Measurements from ENCODE around the gene MYO18A.

Gene MYO18A

DNA sequence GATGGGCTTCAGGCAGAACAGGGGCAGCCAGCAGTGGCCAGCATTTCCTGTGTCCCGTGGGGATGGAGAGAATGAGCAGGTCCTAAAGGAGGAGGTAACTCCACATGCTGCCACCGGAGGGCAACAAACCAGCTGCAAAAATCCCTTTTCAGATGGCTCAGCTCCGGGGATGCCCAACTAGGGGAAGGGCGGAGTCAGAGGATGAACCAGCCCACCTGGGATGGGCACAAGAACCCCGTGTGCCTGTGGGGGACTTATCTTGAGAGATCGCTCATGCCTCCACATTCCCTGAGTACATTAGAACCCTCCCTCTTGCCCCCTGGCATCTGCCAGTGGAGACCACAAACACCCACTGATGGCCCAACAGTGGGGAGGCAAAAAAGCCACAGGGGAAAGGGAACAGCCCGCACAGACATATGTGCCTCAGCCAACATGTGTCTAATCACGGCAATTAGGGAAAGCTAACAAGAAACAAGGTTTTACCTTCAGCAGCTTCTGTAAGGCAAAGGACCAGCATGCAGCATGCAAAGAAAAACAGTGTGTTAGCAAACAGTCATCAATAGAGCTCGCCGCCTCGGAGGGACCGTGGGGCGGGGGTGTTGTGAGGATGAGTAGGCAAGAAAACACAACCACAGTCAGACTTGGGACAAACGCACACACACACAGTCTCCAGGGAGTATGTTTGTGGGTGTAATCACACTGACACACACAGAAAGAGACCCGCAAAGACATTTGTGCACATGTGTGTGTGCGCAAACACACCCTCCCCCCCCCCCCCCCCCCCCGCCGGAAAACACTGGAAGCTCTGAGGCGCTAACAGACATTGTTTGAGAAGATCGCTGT lies 64.0 kb downstream of the MYO18A start:
- Histone ChIP-seq H3K4me1 (ENCODE audit: control insufficient read depth, insufficient read depth, low read length) (no peaks in the 10 kb centered on the region; the same call in none of the 2 replicates), H3K36me3 (ENCODE audit: control insufficient read depth, insufficient read depth, low read length) (no peaks in the 10 kb centered on the region), H3K27ac (ENCODE audit: low read length) (no peak overlapping the region), H3K27me3 (ENCODE audit: control insufficient read depth, insufficient read depth, low read length) (no peaks in the 10 kb centered on the region), H3K4me3 (ENCODE audit: low read length) (no peak overlapping the region), H3K9me3 (ENCODE audit: control insufficient read depth, insufficient read depth, low read length) (no peaks in the 10 kb centered on the region)
- WGBS (ENCODE audit: insufficient coverage, insufficient read length): no CpG with 5 or more reads among the region's 20 CpGs
- peak; percentile 61 for DNase-seq (ENCODE audit: low read depth, low spot score)

DNA sequence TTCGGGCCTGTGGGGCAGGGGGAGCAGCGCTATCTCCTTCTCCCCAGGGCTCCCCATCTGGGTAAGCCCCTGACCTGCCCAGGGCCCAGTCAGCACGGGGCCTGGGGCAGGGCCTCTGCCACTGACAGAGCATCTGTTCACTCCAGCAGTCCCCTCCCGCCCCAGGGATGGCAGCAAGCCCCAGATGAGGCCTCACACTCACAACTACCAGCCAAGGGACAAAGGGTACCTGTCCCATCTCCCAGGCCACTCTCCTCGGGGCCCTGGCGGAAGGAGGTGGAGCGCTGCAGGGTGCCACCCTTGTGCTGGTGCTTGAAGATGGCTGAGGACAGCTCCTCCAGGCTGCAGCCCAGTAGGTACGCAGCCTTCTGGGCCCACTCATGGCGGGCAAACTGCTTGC lies 64.8 kb downstream of the MYO18A start:
- Histone ChIP-seq H3K27ac (ENCODE audit: low read length) (no peak overlapping the region), H3K27me3 (ENCODE audit: control insufficient read depth, insufficient read depth, low read length) (no peaks in the 10 kb centered on the region), H3K36me3 (ENCODE audit: control insufficient read depth, insufficient read depth, low read length) (no peaks in the 10 kb centered on the region), H3K4me1 (ENCODE audit: control insufficient read depth, insufficient read depth, low read length) (no peaks in the 10 kb centered on the region; the same call in none of the 2 replicates), H3K9me3 (ENCODE audit: control insufficient read depth, insufficient read depth, low read length) (no peaks in the 10 kb centered on the region), H3K4me3 (ENCODE audit: low read length) (no peak overlapping the region)
- WGBS (ENCODE audit: insufficient coverage, insufficient read length): no CpG with 5 or more reads among the region's 9 CpGs
- DNase-seq (ENCODE audit: low read depth, low spot score): no peak

DNA sequence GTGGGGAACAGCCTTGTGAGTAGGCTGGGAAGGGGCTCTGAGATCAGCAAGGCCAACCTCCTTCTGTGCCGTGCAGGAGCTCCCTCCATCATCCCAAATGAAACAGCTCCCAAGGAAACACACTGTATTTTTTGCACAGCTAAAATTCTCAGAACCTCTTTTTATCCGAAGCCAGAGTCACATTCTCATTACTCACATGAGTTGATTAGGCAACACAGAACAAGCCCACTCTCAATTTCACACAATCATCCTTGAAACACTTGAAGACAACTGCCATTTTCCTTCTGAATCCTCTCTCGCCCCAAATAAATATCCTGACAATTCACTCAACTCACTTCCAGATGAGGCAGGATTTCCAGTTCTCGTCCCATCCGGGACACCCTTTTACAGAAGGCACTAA lies 66.1 kb downstream of the MYO18A start:
- Histone ChIP-seq H3K9me3 (ENCODE audit: control insufficient read depth, insufficient read depth, low read length) (no peaks in the 10 kb centered on the region), H3K27me3 (ENCODE audit: control insufficient read depth, insufficient read depth, low read length) (no peaks in the 10 kb centered on the region), H3K4me1 (ENCODE audit: control insufficient read depth, insufficient read depth, low read length) (peaks cover 2% of the 10 kb centered on the region), H3K36me3 (ENCODE audit: control insufficient read depth, insufficient read depth, low read length) (no peaks in the 10 kb centered on the region), H3K4me3 (ENCODE audit: low read length) (no peak overlapping the region), H3K27ac (ENCODE audit: low read length) (no peak overlapping the region)
- DNase-seq (ENCODE audit: low read depth, low spot score): no peak
- no CpG with 5 or more reads among the region's 5 CpGs for WGBS (ENCODE audit: insufficient coverage, insufficient read length)

DNA sequence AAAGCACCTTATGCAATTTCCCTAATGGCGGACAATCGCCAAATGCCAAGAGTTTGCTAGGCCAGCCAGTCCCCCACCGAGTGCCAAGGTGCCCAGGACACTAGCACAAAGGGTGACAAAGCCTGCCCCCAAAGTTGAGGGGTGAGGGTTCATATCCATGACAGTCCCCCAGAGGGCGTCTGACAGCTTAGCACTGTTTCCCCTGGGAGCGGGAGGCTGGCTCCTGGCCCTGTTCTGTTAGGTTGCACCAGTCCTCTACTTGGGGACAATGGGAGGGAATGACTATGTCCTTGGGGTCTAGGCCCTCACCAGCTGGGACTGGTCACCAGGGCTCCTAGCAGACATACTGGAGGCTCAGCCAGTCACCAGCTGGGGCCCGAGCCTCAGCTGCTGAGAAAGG lies 66.9 kb downstream of the MYO18A start:
- no peaks in the 10 kb centered on the region for H3K27me3 ChIP-seq (ENCODE audit: control insufficient read depth, insufficient read depth, low read length)
- no peak overlapping the region for H3K4me3 ChIP-seq (ENCODE audit: low read length)
- no peak overlapping the region for H3K27ac ChIP-seq (ENCODE audit: low read length)
- H3K9me3 ChIP-seq (ENCODE audit: control insufficient read depth, insufficient read depth, low read length): no peaks in the 10 kb centered on the region
- WGBS (ENCODE audit: insufficient coverage, insufficient read length): no CpG with 5 or more reads among the region's 6 CpGs
- H3K4me1 ChIP-seq (ENCODE audit: control insufficient read depth, insufficient read depth, low read length): peaks cover 2% of the 10 kb centered on the region
- DNase-seq (ENCODE audit: low read depth, low spot score): no peak
- no peaks in the 10 kb centered on the region for H3K36me3 ChIP-seq (ENCODE audit: control insufficient read depth, insufficient read depth, low read length)

DNA sequence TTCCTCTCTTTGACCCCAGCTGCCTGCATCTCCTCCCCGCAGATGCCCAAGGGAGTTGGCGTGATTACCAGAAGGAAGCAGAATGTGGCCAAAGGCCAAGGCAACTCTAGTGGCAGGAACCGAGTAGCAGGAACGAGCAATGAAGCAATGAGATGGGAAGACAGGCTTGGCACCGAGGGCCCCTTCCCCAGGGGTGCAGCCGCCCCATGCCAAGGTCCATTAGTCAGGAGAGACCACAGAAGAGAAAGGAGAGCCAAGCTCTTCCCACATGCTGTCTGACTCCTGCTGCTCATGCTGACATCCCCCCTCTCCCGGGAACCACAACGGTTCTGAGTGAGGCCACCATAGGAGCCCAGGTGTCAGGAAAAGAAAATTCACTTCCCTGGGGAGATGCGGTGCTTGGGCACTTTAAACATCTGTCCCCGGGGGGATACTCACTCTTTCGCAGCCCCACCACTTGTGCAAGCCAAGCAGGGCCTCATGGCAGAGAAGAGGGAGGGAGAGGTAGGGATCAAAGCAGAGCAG lies 67.4 kb downstream of the MYO18A start:
- no peaks in the 10 kb centered on the region for H3K27me3 ChIP-seq (ENCODE audit: control insufficient read depth, insufficient read depth, low read length)
- H3K9me3 ChIP-seq (ENCODE audit: control insufficient read depth, insufficient read depth, low read length): no peaks in the 10 kb centered on the region
- no peaks in the 10 kb centered on the region for H3K36me3 ChIP-seq (ENCODE audit: control insufficient read depth, insufficient read depth, low read length)
- H3K4me3 ChIP-seq (ENCODE audit: low read length): no peak overlapping the region
- no peak for DNase-seq (ENCODE audit: low read depth, low spot score)
- peaks cover 2% of the 10 kb centered on the region for H3K4me1 ChIP-seq (ENCODE audit: control insufficient read depth, insufficient read depth, low read length)
- no peak overlapping the region for H3K27ac ChIP-seq (ENCODE audit: low read length)
- no CpG with 5 or more reads among the region's 11 CpGs for WGBS (ENCODE audit: insufficient coverage, insufficient read length)

DNA sequence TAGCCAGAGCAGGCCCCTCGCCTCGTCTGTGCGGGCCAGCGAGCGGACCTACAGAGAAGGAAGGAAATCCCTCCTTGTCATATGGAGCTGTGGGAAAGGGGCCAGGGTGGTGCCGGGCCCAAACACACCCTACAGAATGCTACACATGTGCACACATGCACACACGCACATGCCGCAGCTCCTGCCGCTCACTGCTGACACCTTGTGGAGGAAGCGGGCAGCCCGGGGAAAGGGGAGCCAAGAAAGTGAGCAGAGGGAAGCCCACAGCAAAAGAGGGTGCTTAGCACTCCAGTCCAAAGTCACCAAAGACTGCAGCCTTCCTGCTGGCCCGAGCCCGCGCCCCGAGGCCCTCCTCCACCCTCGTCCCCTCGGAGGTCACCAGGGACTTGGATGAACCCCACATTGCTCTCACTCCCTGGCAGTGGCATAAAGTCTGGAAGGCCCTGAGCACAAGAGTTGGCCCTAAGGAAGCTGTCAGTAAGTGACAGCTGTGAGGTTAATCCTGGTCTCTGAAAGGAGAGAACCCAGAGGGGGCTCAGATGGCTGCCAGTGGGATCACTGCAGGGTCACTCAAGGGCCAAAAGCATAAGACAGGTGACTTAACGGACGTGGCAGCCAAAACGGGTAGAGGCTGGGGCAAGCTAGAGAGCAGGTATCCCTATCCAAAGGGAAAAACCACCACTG lies 68.2 kb downstream of the MYO18A start:
- Histone ChIP-seq H3K4me1 (ENCODE audit: control insufficient read depth, insufficient read depth, low read length) (peaks cover 2% of the 10 kb centered on the region), H3K27ac (ENCODE audit: low read length) (no peak overlapping the region), H3K36me3 (ENCODE audit: control insufficient read depth, insufficient read depth, low read length) (peaks cover under 1% of the 10 kb centered on the region), H3K9me3 (ENCODE audit: control insufficient read depth, insufficient read depth, low read length) (no peaks in the 10 kb centered on the region), H3K4me3 (ENCODE audit: low read length) (no peak overlapping the region), H3K27me3 (ENCODE audit: control insufficient read depth, insufficient read depth, low read length) (no peaks in the 10 kb centered on the region)
- DNase-seq (ENCODE audit: low read depth, low spot score): no peak
- no CpG with 5 or more reads among the region's 20 CpGs for WGBS (ENCODE audit: insufficient coverage, insufficient read length)

DNA sequence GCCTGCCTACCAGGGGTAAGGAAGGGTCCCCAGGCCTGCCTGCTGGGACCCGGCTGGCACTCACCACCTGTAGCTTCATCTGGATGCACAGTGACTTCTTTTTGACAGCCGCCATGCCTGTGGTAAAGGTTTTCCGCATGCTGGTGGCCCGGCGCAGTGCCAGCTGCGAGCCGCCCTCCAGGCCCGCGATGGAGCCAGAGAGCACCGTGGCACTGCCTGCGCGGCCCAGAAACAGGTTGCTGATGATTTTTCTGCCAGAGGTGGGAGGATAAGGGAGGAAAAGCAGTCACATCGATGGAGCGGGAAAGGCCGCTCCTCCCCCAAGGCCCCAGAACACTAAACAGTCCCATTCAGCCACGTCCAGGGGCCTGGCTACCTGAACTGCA lies 69.8 kb downstream of the MYO18A start:
- no peaks in the 10 kb centered on the region for H3K27me3 ChIP-seq (ENCODE audit: control insufficient read depth, insufficient read depth, low read length)
- no peak overlapping the region for H3K4me3 ChIP-seq (ENCODE audit: low read length)
- no peak for DNase-seq (ENCODE audit: low read depth, low spot score)
- WGBS (ENCODE audit: insufficient coverage, insufficient read length): no CpG with 5 or more reads among the region's 16 CpGs
- H3K36me3 ChIP-seq (ENCODE audit: control insufficient read depth, insufficient read depth, low read length): peaks cover 3% of the 10 kb centered on the region
- H3K4me1 ChIP-seq (ENCODE audit: control insufficient read depth, insufficient read depth, low read length): peaks cover 2% of the 10 kb centered on the region
- no peaks in the 10 kb centered on the region for H3K9me3 ChIP-seq (ENCODE audit: control insufficient read depth, insufficient read depth, low read length)
- no peak overlapping the region for H3K27ac ChIP-seq (ENCODE audit: low read length)

DNA sequence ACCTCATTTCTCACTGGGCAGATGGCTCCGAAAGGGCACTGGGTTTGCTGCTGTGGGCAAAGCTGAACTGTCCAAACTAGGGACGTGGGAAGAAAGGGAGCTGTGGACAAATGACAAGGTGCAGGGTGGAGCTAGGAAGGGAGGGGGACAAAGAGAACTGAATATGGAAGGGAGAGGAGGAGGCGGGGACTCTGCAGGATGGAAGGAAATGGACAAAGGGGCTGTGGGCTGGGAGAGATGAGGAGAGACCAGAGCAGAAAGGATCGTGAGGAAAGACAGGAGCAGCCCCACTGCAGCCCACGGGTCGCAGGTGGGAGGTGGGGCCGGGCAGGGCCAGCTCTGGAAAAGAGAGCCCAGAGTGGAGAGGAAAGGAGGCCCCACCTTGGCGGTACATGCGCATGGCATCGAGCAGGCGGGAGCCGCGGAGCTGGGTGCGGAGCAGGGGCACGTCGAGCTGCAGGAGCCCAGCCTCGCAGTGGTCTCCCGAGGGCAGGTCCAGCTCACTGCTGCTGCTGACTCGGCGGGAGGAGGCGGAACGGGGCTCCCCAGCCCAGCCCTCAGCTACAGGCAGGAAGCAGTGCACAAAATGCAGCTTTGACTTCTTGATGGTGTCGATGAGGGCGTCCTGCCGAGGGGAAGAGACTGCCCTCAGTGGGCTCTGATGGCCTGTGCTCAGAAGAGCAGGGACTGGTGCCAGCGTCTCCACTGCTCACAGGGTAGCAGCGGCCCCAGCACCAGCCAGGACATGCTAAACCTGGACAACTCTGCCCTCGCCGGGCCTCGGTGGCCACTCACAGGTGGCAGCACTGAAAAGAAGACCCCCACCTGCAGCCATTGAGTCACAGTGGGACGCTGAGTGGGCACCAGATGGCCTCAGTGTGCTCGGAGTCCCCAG lies 70.5 kb downstream of the MYO18A start:
- Histone ChIP-seq H3K4me3 (ENCODE audit: low read length) (no peak overlapping the region), H3K9me3 (ENCODE audit: control insufficient read depth, insufficient read depth, low read length) (no peaks in the 10 kb centered on the region), H3K4me1 (ENCODE audit: control insufficient read depth, insufficient read depth, low read length) (peaks cover 2% of the 10 kb centered on the region), H3K27me3 (ENCODE audit: control insufficient read depth, insufficient read depth, low read length) (no peaks in the 10 kb centered on the region), H3K27ac (ENCODE audit: low read length) (no peak overlapping the region), H3K36me3 (ENCODE audit: control insufficient read depth, insufficient read depth, low read length) (peaks cover 3% of the 10 kb centered on the region)
- no peak for DNase-seq (ENCODE audit: low read depth, low spot score)
- no CpG with 5 or more reads among the region's 32 CpGs for WGBS (ENCODE audit: insufficient coverage, insufficient read length)

DNA sequence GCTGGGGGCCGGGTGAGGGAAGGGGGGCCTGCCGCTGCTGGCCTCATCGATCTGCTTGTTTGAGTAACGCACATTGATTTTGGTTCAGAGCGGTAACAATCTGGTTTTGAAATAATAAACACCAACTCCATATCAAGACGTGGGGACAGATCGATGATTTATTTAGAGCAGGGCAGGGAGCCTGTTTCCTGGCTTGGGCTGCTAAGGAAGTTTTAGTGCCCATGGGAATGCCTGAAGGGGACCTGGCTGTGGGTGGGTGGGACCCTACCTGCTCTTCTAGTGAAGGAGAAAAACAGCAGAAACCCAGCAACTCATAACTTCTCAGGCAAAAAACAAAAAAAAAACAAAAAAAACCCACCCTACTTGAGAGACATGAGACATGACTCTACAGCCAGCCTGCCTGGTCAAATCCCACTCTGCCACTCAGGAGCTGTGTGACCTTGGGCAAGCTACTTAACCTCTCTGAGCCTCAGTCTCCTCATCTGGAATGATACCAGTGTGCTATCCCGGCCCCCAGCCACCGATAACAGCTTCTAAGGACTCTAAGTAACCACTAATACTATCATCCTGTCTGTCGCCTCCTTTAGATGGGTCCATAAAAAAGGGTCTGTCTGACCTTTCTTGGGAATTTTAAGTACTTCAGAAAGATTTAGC lies 71.2 kb downstream of the MYO18A start:
- H3K4me3 ChIP-seq (ENCODE audit: low read length): no peak overlapping the region
- H3K4me1 ChIP-seq (ENCODE audit: control insufficient read depth, insufficient read depth, low read length): peaks cover 2% of the 10 kb centered on the region
- H3K27me3 ChIP-seq (ENCODE audit: control insufficient read depth, insufficient read depth, low read length): no peaks in the 10 kb centered on the region
- H3K9me3 ChIP-seq (ENCODE audit: control insufficient read depth, insufficient read depth, low read length): no peaks in the 10 kb centered on the region
- H3K36me3 ChIP-seq (ENCODE audit: control insufficient read depth, insufficient read depth, low read length): peaks cover 3% of the 10 kb centered on the region
- no CpG with 5 or more reads among the region's 10 CpGs for WGBS (ENCODE audit: insufficient coverage, insufficient read length)
- no peak overlapping the region for H3K27ac ChIP-seq (ENCODE audit: low read length)
- no peak for DNase-seq (ENCODE audit: low read depth, low spot score)
